Skeletal muscle satellite cell (primary cell): Measurements from ENCODE around the gene SAP30L.

Experiments used
- H3K27me3 ChIP-seq: 2 replicates; pipeline ENCODE4 v1.7.0; 2013; ENCODE audit warnings: low read length; ENCODE audit not compliant: control insufficient read depth, insufficient read depth
- H3K36me3 ChIP-seq: 2 replicates; pipeline ENCODE4 v1.7.0; 2013; ENCODE audit warnings: mild to moderate bottlenecking, control low read depth, low read length; ENCODE audit not compliant: insufficient read depth
- H3K4me1 ChIP-seq: 2 replicates; pipeline ENCODE4 v1.7.0; 2013; ENCODE audit warnings: low read length; ENCODE audit not compliant: control insufficient read depth, insufficient read depth
- H3K4me2 ChIP-seq: 2 replicates; pipeline ENCODE4 v1.7.0; 2013; ENCODE audit warnings: mild to moderate bottlenecking, low read length
- H3K4me3 ChIP-seq: 2 replicates; pipeline ENCODE4 v1.7.0; 2013; ENCODE audit warnings: low read length
- H3K9ac ChIP-seq: 2 replicates; pipeline ENCODE4 v1.7.0; 2013; ENCODE audit warnings: mild to moderate bottlenecking, low read depth, low read length, moderate library complexity
- H3K9me3 ChIP-seq: replicated peaks from 2 replicates; pipeline ENCODE4 v1.7.0; 2013; ENCODE audit warnings: mild to moderate bottlenecking, control low read depth, low read length

Gene SAP30L

GRCh38 chr5:154506049-154506715, 60.4 kb downstream of the SAP30L start:
- Histone ChIP-seq H3K9ac (no peak overlapping the region), H3K4me1 (no peaks in the 10 kb centered on the region), H3K9me3 (no peaks in the 10 kb centered on the region), H3K4me3 (no peak overlapping the region), H3K4me2 (no peak overlapping the region), H3K27me3 (peaks cover 72% of the 10 kb centered on the region), H3K36me3 (no peaks in the 10 kb centered on the region)

GRCh38 chr5:154506716-154507080, 60.9 kb downstream of the SAP30L start:
- Histone ChIP-seq H3K4me2 (no peak overlapping the region), H3K36me3 (no peaks in the 10 kb centered on the region), H3K27me3 (peaks cover 71% of the 10 kb centered on the region), H3K4me3 (no peak overlapping the region), H3K9ac (no peak overlapping the region), H3K9me3 (no peaks in the 10 kb centered on the region), H3K4me1 (no peaks in the 10 kb centered on the region)

GRCh38 chr5:154508114-154508513, 62.3 kb downstream of the SAP30L start:
- H3K4me1 ChIP-seq: no peaks in the 10 kb centered on the region
- H3K9ac ChIP-seq: no peak overlapping the region
- peaks cover 60% of the 10 kb centered on the region for H3K27me3 ChIP-seq
- no peak overlapping the region for H3K4me3 ChIP-seq
- no peaks in the 10 kb centered on the region for H3K9me3 ChIP-seq
- no peaks in the 10 kb centered on the region for H3K36me3 ChIP-seq
- H3K4me2 ChIP-seq: no peak overlapping the region

- Histone ChIP-seq H3K36me3 (no peaks in the 10 kb centered on the region), H3K9me3 (no peaks in the 10 kb centered on the region), H3K27me3 (peaks cover 73% of the 10 kb centered on the region), H3K9ac (no peak overlapping the region), H3K4me1 (no peaks in the 10 kb centered on the region), H3K4me3 (no peak overlapping the region), H3K4me2 (no peak overlapping the region)
Observed at GRCh38 chr5:154509784-154510555, 64.2 kb downstream of the SAP30L start.
